Activated gamma-delta T cell (primary cell): ENCODE measurements around the gene DMRTB1.
"Not testable (repeated sequence)": the region's sequence is repeated elsewhere in the genome, so short reads cannot be mapped to it uniquely, and the experiment has no call there.

Source experiments
- DNase-seq: peaks from one replicate; lab custom pipeline; 2025; lab: John Stamatoyannopoulos, UW
- total RNA-seq, 2 donors: gene quantifications; one replicate each; lab custom pipeline; 2026; lab: John Stamatoyannopoulos, UW

DMRTB1 gene
- total RNA-seq, result 0 reads per million in 2 donors

DNA sequence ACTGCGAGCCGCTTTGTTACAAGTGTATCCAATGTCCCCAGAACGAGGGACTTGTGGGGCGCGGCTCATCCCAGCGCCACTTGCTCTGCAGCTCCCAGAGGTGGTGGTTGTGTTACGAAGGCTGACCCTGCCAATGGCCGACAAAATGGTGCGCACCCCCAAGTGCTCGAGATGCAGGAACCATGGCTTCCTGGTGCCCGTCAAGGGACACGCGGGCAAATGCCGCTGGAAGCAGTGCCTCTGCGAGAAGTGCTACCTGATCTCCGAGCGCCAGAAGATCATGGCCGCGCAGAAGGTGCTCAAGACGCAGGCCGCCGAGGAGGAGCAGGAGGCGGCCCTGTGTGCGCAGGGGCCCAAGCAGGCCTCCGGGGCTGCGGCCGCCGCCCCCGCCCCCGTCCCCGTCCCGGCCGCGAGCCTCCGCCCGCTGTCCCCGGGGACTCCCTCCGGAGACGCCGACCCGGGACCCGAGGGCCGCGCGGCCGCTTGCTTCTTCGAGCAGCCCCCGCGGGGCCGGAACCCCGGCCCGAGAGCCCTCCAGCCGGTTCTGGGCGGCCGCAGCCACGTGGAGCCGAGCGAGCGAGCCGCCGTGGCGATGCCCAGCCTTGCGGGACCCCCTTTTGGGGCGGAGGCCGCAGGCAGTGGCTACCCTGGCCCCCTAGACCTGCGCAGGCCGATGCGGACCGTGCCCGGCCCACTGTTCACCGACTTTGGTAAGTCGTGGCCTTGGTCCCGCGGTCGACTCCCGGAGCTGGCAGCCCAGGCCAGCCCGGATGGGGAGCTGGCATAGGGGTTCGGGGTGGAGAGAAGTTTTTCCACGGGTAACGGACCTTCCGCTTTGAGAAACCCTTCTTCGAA, at the start of gene DMRTB1:
TSS of gene DMRTB1 (plus strand) at position 79 of the 855 bp plus-strand sequence. CDS start at position 134, 55 bp downstream.
- no peak for DNase-seq

DNA sequence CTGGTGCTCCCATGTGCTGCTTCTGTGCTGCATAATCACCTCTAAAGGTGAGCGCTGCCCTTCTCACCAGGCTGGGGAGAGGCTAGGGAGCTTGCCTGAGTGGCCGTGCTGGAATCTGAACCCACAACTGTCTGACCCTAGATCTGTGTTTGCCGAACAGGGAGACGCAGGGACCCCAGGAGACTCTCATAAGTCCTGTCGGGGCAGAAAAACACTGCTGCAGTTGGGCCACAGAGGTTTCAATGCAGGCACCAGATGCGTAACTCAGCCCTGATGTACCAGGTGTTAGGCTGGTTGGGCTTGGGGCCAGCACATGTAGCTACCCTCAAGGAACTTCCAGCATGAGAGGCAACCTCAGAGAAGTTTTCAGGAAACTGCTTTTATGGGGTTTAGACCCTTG, 49.5 kb upstream of the DMRTB1 start:
- DNase-seq, result no peak

DNA sequence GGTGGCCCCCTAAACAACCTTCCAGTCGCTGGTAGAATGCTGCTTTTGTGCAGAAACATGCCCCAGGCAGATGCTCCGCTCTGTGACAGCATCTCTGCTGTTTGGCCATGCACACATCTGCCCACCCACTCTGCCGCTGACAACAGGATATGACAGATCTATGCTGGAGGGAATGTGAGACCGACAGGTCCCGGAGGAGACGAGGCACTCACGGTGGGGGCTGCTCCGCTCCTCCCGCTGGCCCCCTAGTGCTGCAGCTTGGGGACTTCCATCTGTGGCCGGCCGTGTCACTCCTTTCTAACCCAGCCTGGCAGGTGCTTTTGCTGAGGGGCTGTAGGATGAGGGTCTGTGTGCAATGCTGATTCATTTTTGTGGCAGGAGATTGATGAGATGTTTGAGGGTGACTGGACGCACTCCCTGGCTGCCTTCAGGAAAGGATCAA, 49.1 kb upstream of the DMRTB1 start:
- DNase-seq, result peak; percentile 69

DNA sequence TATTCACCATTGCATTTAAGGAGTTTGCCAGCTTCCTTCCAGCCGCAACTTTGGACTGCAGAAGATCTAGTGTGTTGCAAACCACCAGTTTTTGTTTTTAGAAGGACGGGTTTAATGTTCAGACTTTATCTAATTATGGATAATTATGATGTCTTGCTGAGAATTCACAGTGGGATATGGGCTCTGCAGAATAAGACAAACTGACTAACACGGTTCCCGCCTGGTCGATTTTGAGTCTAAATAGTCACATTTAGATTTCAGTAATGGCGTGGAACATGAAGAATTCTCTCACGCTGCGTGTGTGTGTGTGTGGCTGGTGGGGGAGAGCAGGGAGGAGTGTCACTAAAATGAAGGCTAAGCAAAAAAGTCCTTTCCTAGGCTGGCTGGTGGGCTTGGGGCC, 48.5 kb upstream of the DMRTB1 start:
- no peak for DNase-seq

DNA sequence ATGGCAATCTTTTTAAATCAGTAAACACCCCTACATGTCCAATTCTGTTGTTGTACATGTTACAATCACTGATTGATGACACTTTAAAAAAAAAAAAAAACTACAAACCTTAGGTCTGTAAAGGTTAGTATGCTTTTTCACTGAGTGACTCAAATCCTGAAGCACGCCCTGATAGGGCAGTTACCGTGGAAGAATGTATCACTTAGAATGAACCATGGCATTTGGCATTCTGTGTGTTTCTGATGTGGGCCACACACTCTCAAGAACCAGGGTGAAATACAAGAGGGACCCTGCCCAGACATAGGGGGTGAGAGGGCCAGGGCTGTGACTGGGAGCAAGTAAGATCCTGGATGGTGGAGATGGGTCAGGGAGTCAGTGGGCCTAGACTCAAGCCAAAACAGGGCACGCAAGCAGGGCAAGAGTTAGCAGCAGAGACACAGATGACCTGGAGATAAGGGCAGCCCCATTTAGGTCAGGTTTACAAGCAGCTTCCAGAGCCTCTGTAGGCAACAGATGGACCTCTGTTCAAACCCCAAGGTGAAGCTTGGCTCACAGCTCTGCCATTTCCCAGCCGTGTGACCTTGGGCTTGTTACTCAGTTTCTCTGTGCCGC, 47.6 kb upstream of the DMRTB1 start:
- no peak for DNase-seq

DNA sequence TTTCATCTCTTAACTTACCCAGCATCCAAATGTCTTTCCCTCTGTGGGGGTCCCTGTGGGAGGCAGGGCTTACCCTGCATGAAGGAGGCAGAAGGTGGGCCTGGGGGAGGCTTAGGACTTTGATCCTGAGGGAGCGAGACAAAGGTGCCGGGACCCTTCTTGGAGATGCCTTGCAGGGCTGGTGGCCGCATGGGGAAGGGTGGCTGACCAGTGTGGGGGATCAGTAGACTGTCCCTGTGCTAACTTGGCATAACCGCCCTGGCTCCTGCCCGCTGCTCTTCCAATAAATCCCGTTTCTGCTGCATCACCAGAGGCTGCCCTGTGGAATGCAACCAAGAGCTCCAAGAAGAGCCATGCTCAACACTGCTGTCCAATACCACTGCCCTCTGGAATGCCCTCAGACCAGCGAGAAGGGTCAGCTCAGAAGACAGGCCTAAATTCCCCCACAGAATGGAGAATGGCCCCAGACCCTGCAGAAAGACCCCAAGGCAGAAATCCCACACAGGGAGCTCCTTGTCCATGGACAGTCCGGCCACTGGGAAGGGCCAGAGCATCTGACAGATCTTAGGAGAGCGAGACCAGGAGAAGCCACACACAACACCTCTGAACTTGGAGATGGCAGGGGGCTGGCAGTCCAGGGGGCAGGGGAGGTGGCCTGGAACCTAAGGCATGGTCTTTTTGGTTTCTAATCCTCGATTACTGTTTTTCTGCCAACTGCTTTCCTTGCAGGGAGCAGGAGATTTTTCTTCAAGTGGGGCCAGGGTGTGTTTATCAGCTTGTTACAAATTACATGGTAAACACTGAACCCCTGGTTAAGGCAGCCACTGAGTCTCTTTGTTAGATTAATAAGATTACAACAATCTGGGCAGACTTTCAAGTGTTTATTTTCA, 46.7 kb upstream of the DMRTB1 start:
- DNase-seq, result no peak

DNA sequence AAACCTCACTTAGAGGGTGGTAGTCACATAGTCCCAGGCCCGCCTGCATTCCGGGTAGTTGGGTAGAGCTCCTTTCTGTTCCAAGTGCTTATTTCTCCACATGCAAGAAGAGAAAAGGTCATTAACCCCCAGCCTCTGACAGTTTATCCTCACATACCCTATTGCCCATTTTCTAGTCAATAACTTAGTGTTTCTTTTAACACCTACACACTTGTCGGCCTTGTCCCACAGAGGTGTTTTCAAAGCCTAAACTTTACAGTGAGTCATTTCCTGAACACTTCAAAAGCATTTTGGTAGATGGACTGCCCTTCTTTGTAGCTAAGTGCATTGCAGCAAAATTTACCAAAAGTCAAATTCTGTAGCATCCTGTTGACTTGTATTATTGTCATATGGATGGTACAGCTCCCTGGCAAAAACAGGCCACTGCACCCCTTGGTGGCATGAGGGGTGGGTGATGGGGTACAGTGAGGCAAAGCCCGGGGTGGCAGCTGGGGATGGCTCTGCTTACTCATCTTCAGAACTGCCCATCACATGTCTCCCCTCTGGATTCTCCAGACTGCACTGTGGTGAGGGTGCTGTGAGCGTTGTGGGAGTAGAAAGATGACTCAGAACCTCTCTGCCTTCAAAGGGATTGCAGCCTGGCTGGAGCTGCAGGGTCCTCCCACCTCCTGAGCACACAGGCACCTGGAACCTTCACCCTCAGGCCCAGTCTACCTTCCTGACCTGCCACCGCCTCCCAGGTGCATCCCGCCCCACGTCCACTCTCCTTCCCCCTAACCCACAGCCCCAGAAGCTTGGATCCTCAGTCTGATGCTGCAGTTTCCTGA, 45.8 kb upstream of the DMRTB1 start:
- DNase-seq, result peak; percentile 19

DNA sequence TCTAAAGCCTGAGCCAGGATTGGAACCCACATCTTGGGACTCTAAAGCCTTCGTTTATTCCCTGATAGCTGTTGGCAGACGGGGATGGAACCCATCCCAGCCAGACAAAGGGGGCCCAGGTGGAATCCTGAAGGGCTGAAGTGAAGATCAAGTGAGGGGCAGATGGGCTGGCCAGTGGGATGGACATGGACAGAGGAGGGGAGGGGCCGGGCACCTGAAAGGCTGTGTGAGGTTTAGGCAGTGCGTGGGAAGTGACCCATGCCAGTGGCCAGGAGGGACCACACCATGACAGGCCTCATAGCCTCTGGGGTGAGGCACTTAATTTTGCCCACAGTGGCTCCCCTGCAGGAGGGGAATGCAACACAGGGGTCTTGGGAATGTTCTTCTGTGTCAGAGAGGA, 44.6 kb upstream of the DMRTB1 start:
- DNase-seq, result no peak

DNA sequence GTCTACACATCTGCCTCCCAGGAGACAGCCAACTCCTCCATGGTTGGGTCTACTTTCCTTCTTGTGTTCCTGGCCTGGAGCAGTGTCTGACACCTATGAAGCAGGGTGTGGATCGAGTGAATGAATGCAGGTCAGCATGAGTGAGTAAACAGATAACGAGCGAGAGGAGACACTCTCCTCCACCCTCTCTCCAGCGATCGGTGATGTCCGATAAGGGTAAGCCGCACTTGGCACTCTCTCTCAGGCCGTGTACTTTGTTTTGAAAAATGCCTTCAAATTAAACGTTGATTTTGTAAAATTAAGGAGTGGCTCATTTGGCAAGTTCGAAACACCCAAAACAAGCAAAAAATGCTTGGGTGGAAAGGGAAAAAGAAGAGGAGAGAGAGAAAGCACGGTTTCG, 43.8 kb upstream of the DMRTB1 start:
- no peak for DNase-seq

DNA sequence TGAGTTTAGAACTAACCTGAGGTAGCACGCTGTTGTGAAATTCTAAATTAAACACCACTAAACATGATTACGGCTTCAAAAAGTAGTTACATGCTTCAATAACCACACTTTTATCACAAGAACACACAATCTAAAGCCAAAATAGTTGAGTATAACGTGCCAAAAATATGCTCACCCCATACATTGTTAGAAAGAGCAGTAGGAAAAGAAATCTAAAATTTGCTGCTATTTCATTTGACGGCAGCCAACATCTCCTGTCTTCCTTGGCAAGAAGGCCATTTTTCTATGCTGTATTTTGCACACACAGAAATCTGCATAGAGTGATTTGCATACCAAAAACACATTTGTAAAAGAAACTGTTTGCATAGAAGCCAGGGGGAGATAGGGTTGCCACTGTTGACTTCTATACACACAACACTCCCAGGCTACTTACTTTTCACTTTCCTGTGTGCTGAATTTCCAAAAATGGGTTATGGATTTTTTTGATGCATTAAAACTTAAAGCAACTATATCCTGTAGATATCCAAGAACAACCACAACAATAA, 42.9 kb upstream of the DMRTB1 start:
- no peak for DNase-seq

DNA sequence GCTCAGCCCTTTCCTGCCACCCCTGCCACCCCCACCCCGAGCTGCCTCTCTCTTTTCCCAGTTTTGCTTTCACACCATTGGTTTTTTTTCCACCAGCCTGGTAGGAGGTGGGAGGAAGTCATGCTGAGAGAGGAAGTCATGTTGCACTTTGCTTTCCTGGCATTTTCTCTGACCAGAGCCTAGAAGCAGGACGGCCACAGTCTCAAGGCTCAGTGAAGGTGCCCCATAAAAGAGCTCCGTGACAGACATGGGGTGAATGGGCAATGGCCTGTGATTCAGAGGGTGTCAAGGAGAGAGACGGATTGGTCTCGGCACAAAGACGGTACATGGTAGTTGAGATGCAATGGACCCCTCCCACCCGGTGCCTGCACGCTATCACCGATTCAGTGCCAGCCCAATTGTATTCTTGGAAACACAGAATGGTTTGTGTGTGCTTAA, 42.1 kb upstream of the DMRTB1 start:
- no peak for DNase-seq

DNA sequence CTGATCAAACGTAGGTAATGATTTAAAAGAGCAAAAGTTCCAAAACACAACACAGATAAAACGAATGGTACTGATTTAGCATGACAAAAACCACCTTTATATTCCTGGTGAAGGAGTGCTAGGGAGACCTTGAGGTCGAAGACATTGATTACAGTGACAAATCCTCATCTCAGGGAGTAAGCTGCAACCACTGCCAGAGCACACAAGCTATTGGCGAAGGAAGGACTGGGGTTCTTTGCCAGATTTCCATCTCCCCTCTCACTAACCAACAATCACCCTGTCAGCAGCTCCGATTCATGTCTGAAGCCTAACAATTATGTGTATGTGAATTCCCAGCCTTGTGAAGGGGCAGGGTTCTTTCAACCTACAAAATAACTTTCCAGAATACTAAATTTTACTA, 40.2 kb upstream of the DMRTB1 start:
- no peak for DNase-seq

DNA sequence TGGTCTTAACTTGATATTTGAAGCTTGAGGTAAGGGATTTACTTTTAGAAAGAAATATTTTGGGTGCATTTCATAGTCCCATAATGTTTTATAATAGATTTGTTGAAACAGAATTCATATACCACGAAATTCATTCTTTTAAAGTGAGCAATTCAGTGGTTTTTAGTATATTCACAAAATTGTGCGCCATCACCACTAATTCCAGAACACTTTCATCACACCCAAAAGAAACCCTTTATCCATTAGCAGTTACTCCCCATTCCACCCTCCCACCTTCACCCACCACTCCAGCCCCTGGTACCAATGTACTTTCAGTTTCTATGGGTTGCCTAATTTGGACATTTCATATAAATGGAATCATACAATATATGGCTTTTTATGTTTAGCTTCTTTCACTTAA, 38.9 kb upstream of the DMRTB1 start:
- no peak for DNase-seq

DNA sequence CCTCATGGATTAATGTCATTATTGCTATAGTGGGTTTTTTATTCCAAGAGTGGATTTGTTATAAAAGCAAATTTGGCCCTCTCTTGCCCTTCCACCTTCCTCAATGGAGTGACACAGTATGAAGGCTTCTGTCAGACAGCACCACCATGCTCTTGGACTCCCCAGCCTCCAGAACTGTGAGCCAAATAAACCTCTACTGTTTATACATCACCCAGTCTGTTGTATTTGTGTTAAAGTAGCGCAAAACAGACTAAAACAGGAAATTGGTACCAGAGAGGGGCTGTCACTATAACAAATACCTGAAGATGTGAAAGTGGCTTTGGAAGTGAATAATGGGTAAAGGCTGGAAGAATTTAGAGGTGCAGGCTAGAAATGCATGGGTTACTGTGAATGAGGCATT, 38.0 kb upstream of the DMRTB1 start:
- no peak for DNase-seq

DNA sequence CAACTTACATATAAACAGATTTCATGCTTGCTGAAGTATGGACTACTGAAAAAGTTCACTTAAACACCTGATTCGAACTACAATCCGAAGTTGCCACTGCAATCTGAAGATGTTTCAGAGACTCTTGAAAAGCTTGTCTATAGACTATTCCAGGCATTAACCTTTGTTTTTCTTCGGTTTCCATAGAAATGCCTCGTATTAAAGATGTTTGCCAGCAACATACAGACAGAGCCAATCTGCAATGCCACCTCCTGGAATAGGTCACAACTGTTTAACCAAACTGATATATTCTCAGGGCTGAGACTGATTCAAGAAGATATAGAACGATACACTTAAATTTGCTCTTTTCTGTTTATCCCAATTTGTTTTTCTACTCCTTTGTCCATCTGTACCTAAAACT, 28.9 kb upstream of the DMRTB1 start:
- no peak for DNase-seq

DNA sequence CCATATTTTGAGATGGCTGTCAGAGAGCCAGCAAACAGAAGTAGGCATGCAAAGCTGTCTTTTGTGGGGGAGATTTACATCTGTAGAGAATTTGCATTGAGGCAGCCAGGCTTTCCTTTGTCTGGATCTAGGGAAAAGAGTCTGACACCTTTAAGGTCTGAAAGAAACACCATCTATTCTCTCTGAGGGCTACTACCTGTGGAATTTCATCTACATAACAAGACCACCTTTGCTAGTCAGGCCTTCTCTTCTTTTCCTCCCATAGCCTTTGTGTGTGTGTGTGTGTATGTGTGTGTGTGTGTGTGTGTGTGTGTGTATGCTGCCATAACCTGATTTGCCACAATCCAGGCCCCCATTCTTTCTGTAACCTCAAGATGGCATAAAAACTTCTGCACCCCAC, 28.4 kb upstream of the DMRTB1 start:
- DNase-seq, result no peak

DNA sequence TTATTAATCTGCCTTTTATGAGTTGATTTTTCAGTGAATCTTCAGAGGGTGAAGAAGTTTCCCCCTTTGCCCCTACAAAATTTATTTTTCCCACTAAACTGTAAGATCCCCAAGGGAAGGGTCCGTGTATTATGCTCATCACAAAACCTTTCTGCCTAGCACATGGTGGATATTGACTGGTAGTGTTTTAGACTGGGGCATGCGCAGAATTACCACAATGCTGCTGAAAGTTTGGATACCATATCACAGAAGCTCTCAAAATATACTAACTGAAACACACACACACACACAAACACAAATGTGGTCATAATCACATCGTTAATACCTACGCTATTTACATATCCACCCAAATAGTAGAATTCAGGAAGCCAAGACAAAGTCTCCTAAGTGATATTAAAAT, 28.0 kb upstream of the DMRTB1 start:
- no peak for DNase-seq

DNA sequence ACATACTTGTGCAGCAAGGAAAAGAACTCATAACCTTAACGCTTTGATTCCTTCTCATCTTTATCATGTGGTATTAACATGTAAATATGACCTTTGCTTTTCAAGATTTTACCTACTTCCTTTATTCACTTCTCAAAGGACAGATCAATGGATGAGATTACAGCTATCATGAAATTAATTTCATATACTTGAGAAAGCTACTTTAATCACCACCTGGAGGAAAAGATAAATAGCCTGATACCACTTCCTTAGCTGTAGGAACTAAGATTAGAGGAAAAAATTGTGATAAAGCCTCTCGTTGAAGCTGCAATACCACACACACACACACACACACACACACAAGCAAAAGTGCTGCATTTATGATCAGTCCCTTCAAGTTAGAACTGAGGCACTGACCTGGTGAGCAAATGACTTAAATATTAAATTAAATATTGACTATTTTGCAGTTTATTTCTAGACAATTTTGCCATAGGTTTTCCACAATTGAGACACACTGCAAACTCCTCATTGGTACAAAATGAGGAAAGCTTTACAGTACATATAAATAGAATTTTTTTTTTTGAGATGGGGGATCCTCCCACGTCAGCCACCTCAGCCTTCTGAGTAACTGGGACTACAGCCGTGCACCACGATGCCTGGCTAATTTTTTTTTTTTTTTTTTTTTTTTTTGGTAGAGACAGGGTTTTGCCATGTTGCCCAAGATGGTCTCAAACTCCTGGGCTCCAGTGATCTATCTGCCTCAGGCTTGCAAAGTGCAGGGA, 27.2 kb upstream of the DMRTB1 start:
- DNase-seq, result no peak

DNA sequence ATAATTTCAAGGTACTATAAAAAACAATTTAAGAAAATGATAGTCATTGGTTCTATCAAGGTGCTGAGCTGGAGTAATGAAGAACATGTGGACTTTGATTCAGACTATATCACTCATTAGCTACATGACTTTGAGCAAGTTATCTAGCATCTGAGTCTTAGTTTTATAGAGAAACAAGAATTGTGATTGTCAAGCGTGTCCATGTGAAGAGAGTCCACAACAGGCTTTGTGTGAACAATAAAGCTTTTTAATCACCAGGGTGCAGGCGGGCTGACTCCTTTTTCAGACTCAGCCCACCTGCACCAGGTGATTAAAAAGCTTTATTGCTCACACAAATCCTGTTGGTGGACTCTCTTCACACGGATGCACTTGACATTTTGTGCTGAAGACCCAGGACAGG, 26.6 kb upstream of the DMRTB1 start:
- DNase-seq, result no peak

DNA sequence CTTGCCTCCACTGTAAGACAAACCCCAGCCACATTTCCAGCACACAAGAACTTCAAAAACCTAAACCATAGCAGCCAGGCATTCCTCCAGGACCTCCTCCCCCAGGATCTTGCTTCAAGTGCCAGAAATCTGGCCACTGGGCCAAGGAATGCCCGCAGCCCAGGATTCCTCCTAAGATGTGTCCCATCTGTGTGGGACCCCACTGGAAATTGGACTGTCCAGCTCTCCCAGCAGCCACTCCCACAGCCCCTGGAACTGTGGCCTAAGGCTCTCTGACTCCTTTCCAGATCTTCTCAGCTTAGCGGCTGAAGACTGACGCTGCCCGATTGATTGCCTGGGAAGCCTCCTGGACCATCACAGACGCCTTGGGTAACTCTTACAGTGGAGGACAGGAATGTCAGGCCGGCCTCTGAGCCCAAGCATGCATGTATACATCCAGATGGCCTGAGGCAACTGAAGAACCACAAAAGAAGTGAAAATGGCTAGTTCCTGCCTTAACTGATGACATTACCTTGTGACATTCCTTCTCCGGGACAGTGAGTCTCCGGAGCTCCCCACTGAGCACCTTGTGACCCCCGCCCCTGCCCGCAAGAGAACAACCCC, 24.7 kb upstream of the DMRTB1 start:
- not testable (repeated sequence) for DNase-seq
